ENCODE data around the gene KCTD12.

GRCh38 chr13:76879203-76879882 lies 6.9 kb downstream of the KCTD12 start:
- TF ChIP-seq, protein P1, sequence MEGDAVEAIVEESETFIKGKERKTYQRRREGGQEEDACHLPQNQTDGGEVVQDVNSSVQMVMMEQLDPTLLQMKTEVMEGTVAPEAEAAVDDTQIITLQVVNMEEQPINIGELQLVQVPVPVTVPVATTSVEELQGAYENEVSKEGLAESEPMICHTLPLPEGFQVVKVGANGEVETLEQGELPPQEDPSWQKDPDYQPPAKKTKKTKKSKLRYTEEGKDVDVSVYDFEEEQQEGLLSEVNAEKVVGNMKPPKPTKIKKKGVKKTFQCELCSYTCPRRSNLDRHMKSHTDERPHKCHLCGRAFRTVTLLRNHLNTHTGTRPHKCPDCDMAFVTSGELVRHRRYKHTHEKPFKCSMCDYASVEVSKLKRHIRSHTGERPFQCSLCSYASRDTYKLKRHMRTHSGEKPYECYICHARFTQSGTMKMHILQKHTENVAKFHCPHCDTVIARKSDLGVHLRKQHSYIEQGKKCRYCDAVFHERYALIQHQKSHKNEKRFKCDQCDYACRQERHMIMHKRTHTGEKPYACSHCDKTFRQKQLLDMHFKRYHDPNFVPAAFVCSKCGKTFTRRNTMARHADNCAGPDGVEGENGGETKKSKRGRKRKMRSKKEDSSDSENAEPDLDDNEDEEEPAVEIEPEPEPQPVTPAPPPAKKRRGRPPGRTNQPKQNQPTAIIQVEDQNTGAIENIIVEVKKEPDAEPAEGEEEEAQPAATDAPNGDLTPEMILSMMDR (conservative IDR thresholded peaks at IDR 0.05), result no peak
- TF ChIP-seq ZFX (IDR thresholded peaks at IDR 0.05), result no peak
